Astrocyte (in vitro differentiated cells and primary cell): ENCODE data around the gene PLB1.

Experiments used
- CTCF ChIP-seq: IDR thresholded peaks from 2 replicates; pipeline ENCODE4 v1.5.1; 2011; ENCODE audit warnings: low read depth, mild to moderate bottlenecking, inconsistent platforms, low read length, moderate library complexity; ENCODE audit not compliant: insufficient read depth
- EZH2 ChIP-seq: IDR thresholded peaks from 2 replicates; pipeline ENCODE4 v1.6.1; 2012; ENCODE audit warnings: mild to moderate bottlenecking, low read length, inconsistent platforms; ENCODE audit not compliant: insufficient read depth

GRCh38 chr2:28576714-28577113 is 80.9 kb downstream of the PLB1 start:
- TF ChIP-seq CTCF (no peak), EZH2 (no peak)
